Body of pancreas (tissue), 4 donors: ENCODE measurements around the gene HSD17B3. TPM values are rescaled to one million over a fixed set of nuclear protein-coding genes. Genes with fewer than 3 reads are reported as not detected.

Source experiments
- ATAC-seq: fragments of 150-250 bp; one replicate; pipeline ENCODE4 v1.9.1; 2016
- DNase-seq, 4 donors: peaks; one replicate each; pipeline ENCODE4 v3.0.0-alpha.2; 2019
- H3K27ac ChIP-seq, 4 donors: fragments of 200-600 bp; sonication (generic); 1 replicate in 3 of 4; 2 replicates in 1 of 4; pipeline versions ENCODE4 v1.5.1 to v1.6.1; 2016 to 2019; ENCODE audit warnings: mild to moderate bottlenecking in 1 of 4, mixed read lengths in 1 of 4, moderate library complexity in 1 of 4
- H3K27me3 ChIP-seq, 2 donors: fragments of 200-600 bp; sonication (generic); one replicate each; pipeline ENCODE4 v1.6.0; 2016; ENCODE audit warnings: mild to moderate bottlenecking in 1 of 2
- H3K36me3 ChIP-seq, 2 donors: fragments of 200-600 bp; sonication (generic); replicated peaks in 1 of 2; 2 replicates each; pipeline ENCODE4 v1.5.1; 2016; ENCODE audit warnings: low read depth in 2 of 2; ENCODE audit not compliant: insufficient read depth in 1 of 2
- H3K4me1 ChIP-seq: fragments of 200-600 bp; sonication (generic); one replicate; pipeline ENCODE4 v1.6.0; 2016
- H3K4me3 ChIP-seq, 2 donors: fragments of 200-600 bp; sonication (generic); 1 replicate in 1 of 2; 2 replicates in 1 of 2; pipeline ENCODE4 v1.5.1; 2016 to 2019
- H3K9me3 ChIP-seq, 3 donors: fragments of 200-600 bp; sonication (generic); 1 replicate in 2 of 3; 2 replicates in 1 of 3; pipeline ENCODE4 v1.5.1; 2016
- CTCF ChIP-seq, 7 experiments: fragments of 450-650 bp in 4 of 7; fragments of 200-600 bp in 3 of 7; sonication (generic) in 3 of 7; IDR thresholded peaks; one replicate each; pipeline ENCODE4 v1.5.1; 2016 to 2019; ENCODE audit warnings: antibody characterized with exemption in 7 of 7
- POLR2A ChIP-seq, 3 donors: fragments of 450-650 bp; IDR thresholded peaks; one replicate each; pipeline ENCODE4 v1.6.1; 2016; ENCODE audit warnings: antibody characterized with exemption in 3 of 3, mild to moderate bottlenecking in 2 of 3
- WGBS, 2 donors: methylation state at CpG; one replicate each; pipeline ENCODE4 v1.1.5; 2017; 5-methylcytosine and 5-hydroxymethylcytosine counted together
- intact Hi-C: fragments of 100-400 bp; cut with DNase I; formaldehyde crosslinking; loops from one replicate; pipeline ENCODE4 v1.15.1; 2023
- total RNA-seq, 2 donors: library from RNA; depleted of rRNA; stranded (reverse); fragments of >200 nt; gene quantifications; one replicate each; pipeline ENCODE4 v1.1.0, GENCODE V29; 2016

HSD17B3 gene
- total RNA-seq, 2 donors from 2014 or later = 0.52 TPM; not detected in 1

GRCh38 chr9:96274939-96275338 lies 27.0 kb downstream of the HSD17B3 start:
- intact Hi-C loops = no loop called here
- no peak for ATAC-seq
- 76 to 85% methylated on average over 2 of the region's 2 CpGs for WGBS, 2 donors

GRCh38 chr9:96270236-96270744 lies 31.7 kb downstream of the HSD17B3 start:
- WGBS, 2 donors = 69 to 92% methylated on average over 1 of the region's 1 CpG
- no peaks in the 10 kb centered on the region for H3K4me1 ChIP-seq

More at GRCh38 chr9:96274939-96275338, 27.0 kb downstream of the HSD17B3 start:
- Histone ChIP-seq H3K4me3 (no peak overlapping the region), H3K36me3 (no peaks in the 10 kb centered on the region), H3K4me1 (no peaks in the 10 kb centered on the region), H3K27ac (no peak overlapping the region), H3K27me3 (no peaks in the 10 kb centered on the region), H3K9me3 (peaks cover 0 to 9% (median 0%) of the 10 kb centered on the region in 3 donors)
- no peak for DNase-seq
- TF ChIP-seq POLR2A (IDR thresholded peaks at IDR 0.05) (no peak), CTCF (IDR thresholded peaks at IDR 0.05) (no peak)

GRCh38 chr9:96258967-96259366 lies 43.0 kb downstream of the HSD17B3 start:
- Histone ChIP-seq H3K4me1 (no peaks in the 10 kb centered on the region), H3K9me3 (no peaks in the 10 kb centered on the region)

More at GRCh38 chr9:96270236-96270744, 31.7 kb downstream of the HSD17B3 start:
- H3K27me3 ChIP-seq = no peaks in the 10 kb centered on the region
- no peak overlapping the region for H3K27ac ChIP-seq
- intact Hi-C loops = no loop called here
- no peak overlapping the region for H3K4me3 ChIP-seq
- no peak for ATAC-seq
- H3K9me3 ChIP-seq = peaks cover 0 to 9% (median 0%) of the 10 kb centered on the region in 3 donors
- no peaks in the 10 kb centered on the region for H3K36me3 ChIP-seq
- DNase-seq = no peak
- TF ChIP-seq CTCF (IDR thresholded peaks at IDR 0.05) (no peak), POLR2A (IDR thresholded peaks at IDR 0.05) (no peak)

GRCh38 chr9:96256800-96257199 lies 45.2 kb downstream of the HSD17B3 start:
- WGBS, 2 donors = 65 to 70% methylated on average over 9 of the region's 9 CpGs
- no peaks in the 10 kb centered on the region for H3K4me1 ChIP-seq
- no peak overlapping the region for H3K27ac ChIP-seq
- no peaks in the 10 kb centered on the region for H3K27me3 ChIP-seq
- H3K9me3 ChIP-seq = no peaks in the 10 kb centered on the region
- TF ChIP-seq CTCF (IDR thresholded peaks at IDR 0.05) (no peak), POLR2A (IDR thresholded peaks at IDR 0.05) (no peak)
- intact Hi-C loops = no loop called here
- DNase-seq (no peak), ATAC-seq (no peak)
- no peak overlapping the region for H3K4me3 ChIP-seq
- no peaks in the 10 kb centered on the region for H3K36me3 ChIP-seq

More at GRCh38 chr9:96258967-96259366, 43.0 kb downstream of the HSD17B3 start:
- ATAC-seq (no peak), DNase-seq (no peak)
- Histone ChIP-seq H3K27ac (no peak overlapping the region), H3K27me3 (no peaks in the 10 kb centered on the region), H3K36me3 (no peaks in the 10 kb centered on the region), H3K4me3 (no peak overlapping the region)
- TF ChIP-seq POLR2A (IDR thresholded peaks at IDR 0.05) (no peak), CTCF (IDR thresholded peaks at IDR 0.05) (no peak)
- intact Hi-C loops = no loop called here
- 95 to 96% methylated on average over 3 to 4 of the region's 4 CpGs for WGBS, 2 donors

- TF ChIP-seq CTCF (IDR thresholded peaks at IDR 0.05) (no peak), POLR2A (IDR thresholded peaks at IDR 0.05) (no peak)
- 82 to 85% methylated on average over 18 of the region's 18 CpGs for WGBS, 2 donors
- DNase-seq (no peak), ATAC-seq (no peak)
- no peak overlapping the region for H3K4me3 ChIP-seq
- no peak overlapping the region for H3K27ac ChIP-seq
- H3K9me3 ChIP-seq = no peaks in the 10 kb centered on the region
- no peaks in the 10 kb centered on the region for H3K4me1 ChIP-seq
- no peaks in the 10 kb centered on the region for H3K27me3 ChIP-seq
- intact Hi-C loops = no loop called here
- no peaks in the 10 kb centered on the region for H3K36me3 ChIP-seq
These were observed 46.3 kb downstream of the HSD17B3 start for GRCh38 chr9:96255698-96256097.
